WTC11 (cell line): ENCODE data around the gene MACC1. TPM values are rescaled to one million over a fixed set of nuclear protein-coding genes. Genes with fewer than 3 reads are reported as not detected.

ENCODE experiments used
- ATAC-seq: fragments of 200-7000 bp; cut with Tn5 transposase; 2 replicates; pipeline ENCODE4 v1.10.0; 2021; ENCODE audit warnings: mild to moderate bottlenecking, moderate library complexity
- CTCF ChIA-PET: fragments of 300-600 bp; sonication (Branson Sonifier 250); formaldehyde crosslinking; loops from one replicate; lab custom pipeline; 2021; ENCODE audit warnings: antibody characterized with exemption; lab: Charles Lee
- POLR2A ChIA-PET: fragments of 350-600 bp; sonication (Branson Sonifier 250); formaldehyde crosslinking; loops from one replicate; lab custom pipeline; 2021; ENCODE audit warnings: antibody characterized with exemption; lab: Charles Lee
- DNase-seq: peaks from one replicate; pipeline ENCODE4 v3.0.0; 2021; ENCODE audit warnings: low spot score
- H3K27ac Mint-ChIP-seq: 2 replicates; pipeline ENCODE4 v1.8.0; 2021; ENCODE audit warnings: mixed read lengths
- H3K27me3 Mint-ChIP-seq: 2 replicates; pipeline ENCODE4 v1.8.0; 2021; ENCODE audit warnings: low read depth, mild to moderate bottlenecking, moderate library complexity, mixed read lengths
- H3K36me3 Mint-ChIP-seq: 2 replicates; pipeline ENCODE4 v1.8.0; 2021; ENCODE audit warnings: mixed read lengths
- H3K4me1 Mint-ChIP-seq: 2 replicates; pipeline ENCODE4 v1.8.0; 2022; ENCODE audit warnings: mixed read lengths
- H3K4me3 Mint-ChIP-seq: 2 replicates; pipeline ENCODE4 v1.8.0; 2021; ENCODE audit warnings: mild to moderate bottlenecking, moderate library complexity, mixed read lengths
- H3K9me3 Mint-ChIP-seq: 2 replicates; pipeline ENCODE4 v1.8.0; 2021; ENCODE audit warnings: mixed read lengths
- CREM ChIP-seq: sonication (generic); formaldehyde crosslinking; IDR thresholded peaks from 2 replicates; pipeline ENCODE4 v1.8.1; 2022; ENCODE audit warnings: mild to moderate bottlenecking, missing genetic modification reagents, moderate library complexity
- EMX1 ChIP-seq: fragments of 250-450 bp; sonication (Bioruptor Pico); IDR thresholded peaks from 2 replicates; pipeline ENCODE4 v1.8.0; 2021; ENCODE audit warnings: mild to moderate bottlenecking
- ERG ChIP-seq: fragments of 250-450 bp; sonication (Bioruptor Pico); IDR thresholded peaks from 2 replicates; pipeline ENCODE4 v1.8.0; 2021; ENCODE audit warnings: mild to moderate bottlenecking
- KAT7 ChIP-seq: sonication (generic); formaldehyde crosslinking; IDR thresholded peaks from 2 replicates; pipeline ENCODE4 v1.8.1; 2023; ENCODE audit warnings: missing genetic modification reagents, mild to moderate bottlenecking, borderline replicate concordance
- SMAD3 ChIP-seq: sonication (generic); formaldehyde crosslinking; IDR thresholded peaks from 2 replicates; pipeline ENCODE4 v1.8.0; 2022; ENCODE audit warnings: missing genetic modification reagents, mild to moderate bottlenecking, borderline replicate concordance
- ZBTB21 ChIP-seq: sonication (generic); formaldehyde crosslinking; IDR thresholded peaks from 2 replicates; pipeline ENCODE4 v1.8.1; 2023; ENCODE audit warnings: mild to moderate bottlenecking, missing genetic modification reagents, borderline replicate concordance
- ZNF138 ChIP-seq: sonication (generic); formaldehyde crosslinking; conservative IDR thresholded peaks from 2 replicates; pipeline ENCODE4 v1.8.1; 2022; ENCODE audit warnings: mild to moderate bottlenecking, moderate library complexity, missing genetic modification reagents
- ZNF317 ChIP-seq: sonication (generic); formaldehyde crosslinking; IDR thresholded peaks from 2 replicates; pipeline ENCODE4 v1.8.1; 2023; ENCODE audit warnings: low read depth, mild to moderate bottlenecking, moderate library complexity, missing genetic modification reagents, borderline replicate concordance
- ZNF396 ChIP-seq: fragments of 250-450 bp; sonication (Bioruptor Pico); IDR thresholded peaks from 2 replicates; pipeline ENCODE4 v1.8.0; 2021; ENCODE audit warnings: mild to moderate bottlenecking, moderate library complexity, borderline replicate concordance
- ZNF425 ChIP-seq: fragments of 250-450 bp; sonication (Bioruptor Pico); conservative IDR thresholded peaks from 2 replicates; pipeline ENCODE4 v1.9.0; 2021; ENCODE audit warnings: mild to moderate bottlenecking
- total RNA-seq: library from RNA; stranded (reverse); gene quantifications from 3 replicates; pipeline ENCODE4 v1.2.3, GENCODE V29; 2021
- TF ChIP-seq, protein P1 (sequence below): sonication (generic); formaldehyde crosslinking; IDR thresholded peaks from 2 replicates; pipeline ENCODE4 v1.8.0; 2022; ENCODE audit warnings: missing genetic modification reagents
- TF ChIP-seq, protein P2 (sequence below): sonication (generic); formaldehyde crosslinking; IDR thresholded peaks from 2 replicates; pipeline ENCODE4 v1.8.1; 2023; ENCODE audit warnings: mild to moderate bottlenecking, missing genetic modification reagents
- TF ChIP-seq, protein P3 (sequence below): sonication (generic); formaldehyde crosslinking; IDR thresholded peaks from 2 replicates; pipeline ENCODE4 v1.8.1; 2022; ENCODE audit warnings: low read depth, missing genetic modification reagents, borderline replicate concordance
- TF ChIP-seq, protein P4 (sequence below): sonication (generic); formaldehyde crosslinking; IDR thresholded peaks from 2 replicates; pipeline ENCODE4 v1.8.1; 2022; ENCODE audit warnings: mild to moderate bottlenecking, moderate library complexity, missing genetic modification reagents
- TF ChIP-seq, protein P5 (sequence below): sonication (generic); formaldehyde crosslinking; IDR thresholded peaks from 2 replicates; pipeline ENCODE4 v1.8.0; 2023; ENCODE audit warnings: mild to moderate bottlenecking, missing genetic modification reagents

MACC1 gene
- total RNA-seq, 1 experiment from 2014 or later = 14.6 TPM

- no peak for ATAC-seq
- H3K27ac Mint-ChIP-seq = no peak overlapping the region
- DNase-seq = no peak
- H3K9me3 Mint-ChIP-seq = peaks cover 7% of the 10 kb centered on the region; the same call in 1 of the 2 replicates
- TF ChIP-seq ZNF317 (CRISPR knock-in tag) = no peak
- no peak for TF ChIP-seq KAT7 (CRISPR knock-in tag)
- TF ChIP-seq, protein P1, sequence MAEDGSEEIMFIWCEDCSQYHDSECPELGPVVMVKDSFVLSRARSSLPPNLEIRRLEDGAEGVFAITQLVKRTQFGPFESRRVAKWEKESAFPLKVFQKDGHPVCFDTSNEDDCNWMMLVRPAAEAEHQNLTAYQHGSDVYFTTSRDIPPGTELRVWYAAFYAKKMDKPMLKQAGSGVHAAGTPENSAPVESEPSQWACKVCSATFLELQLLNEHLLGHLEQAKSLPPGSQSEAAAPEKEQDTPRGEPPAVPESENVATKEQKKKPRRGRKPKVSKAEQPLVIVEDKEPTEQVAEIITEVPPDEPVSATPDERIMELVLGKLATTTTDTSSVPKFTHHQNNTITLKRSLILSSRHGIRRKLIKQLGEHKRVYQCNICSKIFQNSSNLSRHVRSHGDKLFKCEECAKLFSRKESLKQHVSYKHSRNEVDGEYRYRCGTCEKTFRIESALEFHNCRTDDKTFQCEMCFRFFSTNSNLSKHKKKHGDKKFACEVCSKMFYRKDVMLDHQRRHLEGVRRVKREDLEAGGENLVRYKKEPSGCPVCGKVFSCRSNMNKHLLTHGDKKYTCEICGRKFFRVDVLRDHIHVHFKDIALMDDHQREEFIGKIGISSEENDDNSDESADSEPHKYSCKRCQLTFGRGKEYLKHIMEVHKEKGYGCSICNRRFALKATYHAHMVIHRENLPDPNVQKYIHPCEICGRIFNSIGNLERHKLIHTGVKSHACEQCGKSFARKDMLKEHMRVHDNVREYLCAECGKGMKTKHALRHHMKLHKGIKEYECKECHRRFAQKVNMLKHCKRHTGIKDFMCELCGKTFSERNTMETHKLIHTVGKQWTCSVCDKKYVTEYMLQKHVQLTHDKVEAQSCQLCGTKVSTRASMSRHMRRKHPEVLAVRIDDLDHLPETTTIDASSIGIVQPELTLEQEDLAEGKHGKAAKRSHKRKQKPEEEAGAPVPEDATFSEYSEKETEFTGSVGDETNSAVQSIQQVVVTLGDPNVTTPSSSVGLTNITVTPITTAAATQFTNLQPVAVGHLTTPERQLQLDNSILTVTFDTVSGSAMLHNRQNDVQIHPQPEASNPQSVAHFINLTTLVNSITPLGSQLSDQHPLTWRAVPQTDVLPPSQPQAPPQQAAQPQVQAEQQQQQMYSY (CRISPR knock-in tag) = no peak
- POLR2A ChIA-PET = no interaction called here
- H3K36me3 Mint-ChIP-seq = peaks cover 26% of the 10 kb centered on the region
- H3K27me3 Mint-ChIP-seq = no peaks in the 10 kb centered on the region
- no peaks in the 10 kb centered on the region for H3K4me1 Mint-ChIP-seq
- no peak overlapping the region for H3K4me3 Mint-ChIP-seq
- CTCF ChIA-PET = no interaction called here
Measured at GRCh38 chr7:20146451-20146850, 70.7 kb downstream of the MACC1 start.

GRCh38 chr7:20144801-20145200 is 72.4 kb downstream of the MACC1 start:
- ChIA-PET POLR2A (no interaction called here), CTCF (no interaction called here)
- no peak overlapping the region for H3K27ac Mint-ChIP-seq
- H3K36me3 Mint-ChIP-seq = peaks cover 16% of the 10 kb centered on the region
- H3K9me3 Mint-ChIP-seq = peaks cover 3% of the 10 kb centered on the region; the same call in 1 of the 2 replicates
- ATAC-seq = no peak
- no peak overlapping the region for H3K4me3 Mint-ChIP-seq
- H3K27me3 Mint-ChIP-seq = no peaks in the 10 kb centered on the region
- H3K4me1 Mint-ChIP-seq = peaks cover 10% of the 10 kb centered on the region
- no peak for DNase-seq
- TF ChIP-seq, protein P2, sequence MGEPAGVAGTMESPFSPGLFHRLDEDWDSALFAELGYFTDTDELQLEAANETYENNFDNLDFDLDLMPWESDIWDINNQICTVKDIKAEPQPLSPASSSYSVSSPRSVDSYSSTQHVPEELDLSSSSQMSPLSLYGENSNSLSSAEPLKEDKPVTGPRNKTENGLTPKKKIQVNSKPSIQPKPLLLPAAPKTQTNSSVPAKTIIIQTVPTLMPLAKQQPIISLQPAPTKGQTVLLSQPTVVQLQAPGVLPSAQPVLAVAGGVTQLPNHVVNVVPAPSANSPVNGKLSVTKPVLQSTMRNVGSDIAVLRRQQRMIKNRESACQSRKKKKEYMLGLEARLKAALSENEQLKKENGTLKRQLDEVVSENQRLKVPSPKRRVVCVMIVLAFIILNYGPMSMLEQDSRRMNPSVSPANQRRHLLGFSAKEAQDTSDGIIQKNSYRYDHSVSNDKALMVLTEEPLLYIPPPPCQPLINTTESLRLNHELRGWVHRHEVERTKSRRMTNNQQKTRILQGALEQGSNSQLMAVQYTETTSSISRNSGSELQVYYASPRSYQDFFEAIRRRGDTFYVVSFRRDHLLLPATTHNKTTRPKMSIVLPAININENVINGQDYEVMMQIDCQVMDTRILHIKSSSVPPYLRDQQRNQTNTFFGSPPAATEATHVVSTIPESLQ (CRISPR knock-in tag) = no peak
- no peak for TF ChIP-seq ZNF138 (CRISPR knock-in tag)
- TF ChIP-seq ZNF425 (CRISPR knock-in tag) = no peak
- no peak for TF ChIP-seq EMX1 (CRISPR knock-in tag)
- no peak for TF ChIP-seq SMAD3 (CRISPR knock-in tag)
- TF ChIP-seq, protein P3, sequence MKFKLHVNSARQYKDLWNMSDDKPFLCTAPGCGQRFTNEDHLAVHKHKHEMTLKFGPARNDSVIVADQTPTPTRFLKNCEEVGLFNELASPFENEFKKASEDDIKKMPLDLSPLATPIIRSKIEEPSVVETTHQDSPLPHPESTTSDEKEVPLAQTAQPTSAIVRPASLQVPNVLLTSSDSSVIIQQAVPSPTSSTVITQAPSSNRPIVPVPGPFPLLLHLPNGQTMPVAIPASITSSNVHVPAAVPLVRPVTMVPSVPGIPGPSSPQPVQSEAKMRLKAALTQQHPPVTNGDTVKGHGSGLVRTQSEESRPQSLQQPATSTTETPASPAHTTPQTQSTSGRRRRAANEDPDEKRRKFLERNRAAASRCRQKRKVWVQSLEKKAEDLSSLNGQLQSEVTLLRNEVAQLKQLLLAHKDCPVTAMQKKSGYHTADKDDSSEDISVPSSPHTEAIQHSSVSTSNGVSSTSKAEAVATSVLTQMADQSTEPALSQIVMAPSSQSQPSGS = no peak
- TF ChIP-seq, protein P4, sequence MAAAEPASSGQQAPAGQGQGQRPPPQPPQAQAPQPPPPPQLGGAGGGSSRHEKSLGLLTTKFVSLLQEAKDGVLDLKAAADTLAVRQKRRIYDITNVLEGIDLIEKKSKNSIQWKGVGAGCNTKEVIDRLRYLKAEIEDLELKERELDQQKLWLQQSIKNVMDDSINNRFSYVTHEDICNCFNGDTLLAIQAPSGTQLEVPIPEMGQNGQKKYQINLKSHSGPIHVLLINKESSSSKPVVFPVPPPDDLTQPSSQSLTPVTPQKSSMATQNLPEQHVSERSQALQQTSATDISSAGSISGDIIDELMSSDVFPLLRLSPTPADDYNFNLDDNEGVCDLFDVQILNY (CRISPR knock-in tag) = no peak
- TF ChIP-seq CREM (CRISPR knock-in tag) = no peak
- TF ChIP-seq ZNF396 (CRISPR knock-in tag) = no peak
- TF ChIP-seq ZBTB21 = no peak
- no peak for TF ChIP-seq ERG (CRISPR knock-in tag)
- TF ChIP-seq, protein P5, sequence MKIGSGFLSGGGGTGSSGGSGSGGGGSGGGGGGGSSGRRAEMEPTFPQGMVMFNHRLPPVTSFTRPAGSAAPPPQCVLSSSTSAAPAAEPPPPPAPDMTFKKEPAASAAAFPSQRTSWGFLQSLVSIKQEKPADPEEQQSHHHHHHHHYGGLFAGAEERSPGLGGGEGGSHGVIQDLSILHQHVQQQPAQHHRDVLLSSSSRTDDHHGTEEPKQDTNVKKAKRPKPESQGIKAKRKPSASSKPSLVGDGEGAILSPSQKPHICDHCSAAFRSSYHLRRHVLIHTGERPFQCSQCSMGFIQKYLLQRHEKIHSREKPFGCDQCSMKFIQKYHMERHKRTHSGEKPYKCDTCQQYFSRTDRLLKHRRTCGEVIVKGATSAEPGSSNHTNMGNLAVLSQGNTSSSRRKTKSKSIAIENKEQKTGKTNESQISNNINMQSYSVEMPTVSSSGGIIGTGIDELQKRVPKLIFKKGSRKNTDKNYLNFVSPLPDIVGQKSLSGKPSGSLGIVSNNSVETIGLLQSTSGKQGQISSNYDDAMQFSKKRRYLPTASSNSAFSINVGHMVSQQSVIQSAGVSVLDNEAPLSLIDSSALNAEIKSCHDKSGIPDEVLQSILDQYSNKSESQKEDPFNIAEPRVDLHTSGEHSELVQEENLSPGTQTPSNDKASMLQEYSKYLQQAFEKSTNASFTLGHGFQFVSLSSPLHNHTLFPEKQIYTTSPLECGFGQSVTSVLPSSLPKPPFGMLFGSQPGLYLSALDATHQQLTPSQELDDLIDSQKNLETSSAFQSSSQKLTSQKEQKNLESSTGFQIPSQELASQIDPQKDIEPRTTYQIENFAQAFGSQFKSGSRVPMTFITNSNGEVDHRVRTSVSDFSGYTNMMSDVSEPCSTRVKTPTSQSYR (CRISPR knock-in tag) = no peak
